HG02981 (cell line): ENCODE results near the gene RELN.
"Not testable (repeated sequence)": the region's sequence is repeated elsewhere in the genome, so short reads cannot be mapped to it uniquely, and the experiment has no call there.

Experiments
- ATAC-seq: cut with Tn5 transposase; IDR thresholded peaks from one replicate; pipeline ENCODE4 v1.9.1; 2021; ENCODE audit warnings: mild to moderate bottlenecking, moderate library complexity; ENCODE audit not compliant: unreplicated experiment

RELN gene

DNA sequence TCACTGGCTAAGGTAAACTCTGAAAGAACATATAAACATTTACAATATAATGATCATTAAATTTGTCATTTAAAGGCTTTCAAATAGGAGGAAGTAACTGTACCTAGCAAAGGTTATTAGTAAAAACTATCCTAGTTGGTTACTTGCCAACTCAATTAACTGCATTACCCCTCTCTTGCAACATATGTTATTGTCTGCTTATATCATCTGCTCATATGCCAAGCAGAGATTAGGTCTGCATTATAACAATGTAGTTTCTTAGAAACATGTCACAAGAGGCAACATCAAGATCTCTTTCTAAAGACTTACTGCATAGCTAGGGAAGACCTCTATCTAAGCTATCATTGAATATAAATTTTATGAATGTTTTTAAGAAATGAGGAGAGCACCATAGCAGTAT, 132.5 kb downstream of the RELN start:
- no peak for ATAC-seq

DNA sequence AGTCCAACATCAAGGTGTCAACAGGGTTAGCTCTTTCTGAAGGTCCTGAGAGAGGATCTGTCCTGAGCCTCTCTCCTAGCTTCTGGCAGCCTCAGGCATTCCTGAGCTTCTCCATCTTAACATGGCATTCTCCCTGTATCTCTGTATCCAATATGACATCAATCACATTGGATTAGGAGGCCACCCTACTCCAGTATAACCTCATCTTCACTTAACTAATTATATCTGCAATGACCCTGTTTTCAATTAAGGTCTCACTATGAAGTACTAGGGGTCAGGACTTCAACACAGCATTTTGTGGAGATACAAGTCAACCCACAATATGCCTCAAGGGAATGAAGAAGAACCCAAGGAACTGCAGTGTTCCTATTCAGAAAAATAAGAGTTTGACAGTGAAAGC, 133.8 kb downstream of the RELN start:
- no peak for ATAC-seq

DNA sequence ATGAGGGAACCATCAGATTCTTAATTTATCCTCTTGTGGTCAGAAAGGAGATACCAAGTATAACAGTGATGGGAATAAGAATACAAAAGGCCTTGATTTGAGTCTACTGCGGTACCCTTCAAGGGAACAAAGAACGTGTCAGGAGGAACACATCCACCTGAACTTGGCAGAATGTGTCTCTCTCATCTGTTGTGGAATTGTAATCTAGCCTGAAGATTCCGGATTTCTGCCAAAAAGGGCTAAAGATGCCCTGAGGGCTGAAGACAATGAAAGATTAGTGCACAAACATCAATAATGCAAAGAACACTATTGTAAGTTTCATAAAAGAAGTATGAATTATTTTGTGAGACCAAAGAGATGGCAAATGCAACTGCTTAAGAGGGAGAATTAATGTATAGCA, 134.8 kb downstream of the RELN start:
- no peak for ATAC-seq

DNA sequence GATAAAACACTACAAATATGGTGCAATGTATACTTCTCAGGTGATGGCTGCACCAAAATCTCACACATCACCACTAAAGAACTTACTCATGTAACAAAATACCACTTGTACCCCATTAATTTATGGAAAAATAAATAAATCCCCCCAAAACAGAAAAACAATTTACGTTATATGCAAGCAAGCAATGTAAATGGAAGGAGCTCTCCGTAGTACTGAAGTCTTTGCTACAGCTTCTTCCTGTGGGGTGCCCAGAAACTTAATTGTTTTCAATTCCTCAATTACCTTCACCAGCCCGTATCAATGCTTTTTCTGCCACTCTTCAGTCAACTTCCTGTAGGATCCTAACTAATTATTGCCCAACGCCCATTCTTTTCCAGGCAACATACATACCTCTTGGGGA, 138.1 kb downstream of the RELN start:
- ATAC-seq = no peak

DNA sequence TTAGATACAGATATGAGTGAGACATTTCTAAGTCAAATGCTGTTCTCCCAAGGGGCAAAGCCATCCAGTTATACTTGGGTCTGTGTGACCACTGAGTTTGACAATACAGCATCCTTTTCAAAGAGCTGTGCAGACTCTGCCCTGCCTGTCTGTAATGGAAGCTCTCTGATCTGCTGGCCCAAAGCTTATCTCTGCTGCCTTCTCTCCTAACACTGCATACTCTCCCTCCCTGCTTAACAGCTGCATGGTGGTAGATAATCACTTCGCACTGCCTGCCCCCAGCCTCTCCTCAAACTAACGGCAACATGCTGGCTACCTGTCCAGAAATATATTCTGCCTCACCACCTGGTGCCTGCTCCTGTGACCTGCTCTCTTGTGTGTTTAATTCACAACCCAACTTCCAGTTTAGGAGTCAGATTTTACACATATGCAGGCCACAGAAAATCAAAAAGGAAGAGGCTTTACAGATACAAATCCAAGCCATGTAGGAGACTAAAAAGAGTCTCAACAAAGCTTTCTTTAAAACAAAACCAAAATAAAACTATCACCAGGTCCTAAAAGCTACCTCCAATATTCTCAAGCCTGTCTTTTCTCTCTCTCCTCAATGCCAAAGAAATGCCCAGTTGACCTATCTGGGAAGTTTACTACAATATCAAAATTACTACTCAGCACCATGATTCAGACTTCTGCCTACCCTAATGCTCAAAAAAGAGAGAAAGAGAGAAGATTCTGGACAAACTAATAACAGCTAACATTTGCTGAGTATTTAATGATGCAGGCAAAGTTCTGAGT, 145.6 kb downstream of the RELN start:
- ATAC-seq = no peak

DNA sequence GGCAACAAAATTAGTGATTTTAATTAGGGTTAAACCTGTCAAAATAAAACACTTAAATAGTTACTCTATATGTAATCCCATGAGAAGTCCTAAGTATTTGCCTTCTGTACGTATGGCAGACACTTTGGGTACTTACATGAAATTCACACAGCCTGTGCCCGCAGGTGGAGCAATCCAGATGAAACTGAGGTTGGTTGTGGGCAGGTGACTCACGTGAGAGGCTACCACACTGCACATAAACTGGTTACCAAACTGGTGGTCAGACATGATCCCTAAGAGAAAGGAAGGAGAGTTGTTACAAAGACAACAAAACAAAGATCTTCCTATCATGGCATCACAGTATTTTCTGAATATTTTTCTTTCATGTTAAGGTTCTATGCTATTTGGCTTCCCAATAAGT, 156.1 kb downstream of the RELN start:
- no peak for ATAC-seq

DNA sequence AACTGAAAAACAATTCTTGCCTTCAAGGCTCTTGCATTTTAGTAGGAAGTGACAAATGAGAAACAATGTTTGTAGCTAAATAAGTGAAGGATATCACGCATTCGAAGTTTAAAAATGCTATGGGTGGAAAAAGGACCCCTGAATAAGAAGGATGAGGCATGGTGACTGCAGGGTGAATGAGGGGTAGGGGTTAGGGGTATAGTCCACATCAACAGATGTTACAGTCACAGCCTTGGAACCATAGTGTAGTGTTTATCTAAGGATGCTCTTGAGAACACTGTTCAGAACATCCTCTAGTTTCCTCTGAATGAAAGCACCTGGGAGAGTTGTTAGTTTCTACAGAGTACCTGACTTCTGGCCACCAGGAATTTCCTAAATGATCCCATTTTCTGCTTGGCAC, 157.0 kb downstream of the RELN start:
- ATAC-seq = no peak

DNA sequence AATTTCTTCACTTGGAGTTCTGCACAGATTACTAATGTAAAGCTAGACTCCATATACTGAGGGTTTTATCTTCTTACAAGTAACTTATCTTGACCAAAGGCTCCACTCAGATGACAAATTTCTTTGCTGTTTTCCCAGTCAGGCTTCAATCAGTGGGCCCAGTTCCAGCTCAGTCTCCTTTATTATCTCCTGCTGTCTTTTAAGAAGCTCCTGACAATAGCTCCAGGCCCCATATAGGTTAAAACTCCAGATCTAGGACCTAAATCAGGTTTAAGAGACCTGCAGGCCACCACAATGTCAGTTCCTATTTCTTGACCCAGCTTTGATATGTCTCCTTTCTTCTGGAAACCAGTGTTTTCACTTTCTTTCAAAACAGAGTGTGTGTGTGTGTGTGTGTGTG, 165.2 kb downstream of the RELN start:
- no peak for ATAC-seq

DNA sequence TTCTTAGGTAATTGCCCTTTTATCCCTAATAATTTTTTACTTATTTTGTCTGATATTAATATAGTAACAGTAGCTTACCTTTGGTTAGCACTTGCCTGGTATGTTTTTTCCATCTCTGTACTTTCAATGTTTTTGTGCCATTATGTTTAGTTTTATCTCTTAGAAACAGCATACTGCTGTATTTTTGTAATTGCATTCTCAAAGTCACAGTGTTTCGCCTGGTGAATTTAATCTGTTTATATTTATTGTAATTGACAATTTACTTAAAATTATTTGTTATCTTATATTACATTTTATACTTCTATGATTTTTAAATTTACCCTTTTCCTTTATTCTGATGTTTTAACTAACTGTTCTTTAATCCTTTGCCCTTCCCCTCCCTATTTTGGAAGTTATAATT, 166.4 kb downstream of the RELN start:
- no peak for ATAC-seq

DNA sequence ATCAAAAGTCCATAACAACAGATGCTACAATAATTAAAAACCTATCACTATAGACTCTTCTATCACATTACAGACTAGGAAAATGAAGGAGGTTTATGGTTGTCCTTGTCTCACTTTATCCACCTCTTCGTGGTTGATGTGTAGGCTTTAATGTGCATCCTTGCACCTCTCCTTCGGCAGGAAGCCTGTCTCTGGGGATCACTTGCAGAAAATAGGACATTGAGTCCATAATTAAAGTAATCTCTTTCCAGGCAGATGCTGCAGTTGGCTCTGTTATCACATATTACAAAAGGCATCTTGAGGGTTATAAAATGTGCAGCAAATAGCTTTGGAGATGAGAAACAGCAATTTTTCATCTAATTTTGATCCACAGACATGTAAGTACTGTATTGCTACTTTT, 168.4 kb downstream of the RELN start:
- ATAC-seq = no peak

DNA sequence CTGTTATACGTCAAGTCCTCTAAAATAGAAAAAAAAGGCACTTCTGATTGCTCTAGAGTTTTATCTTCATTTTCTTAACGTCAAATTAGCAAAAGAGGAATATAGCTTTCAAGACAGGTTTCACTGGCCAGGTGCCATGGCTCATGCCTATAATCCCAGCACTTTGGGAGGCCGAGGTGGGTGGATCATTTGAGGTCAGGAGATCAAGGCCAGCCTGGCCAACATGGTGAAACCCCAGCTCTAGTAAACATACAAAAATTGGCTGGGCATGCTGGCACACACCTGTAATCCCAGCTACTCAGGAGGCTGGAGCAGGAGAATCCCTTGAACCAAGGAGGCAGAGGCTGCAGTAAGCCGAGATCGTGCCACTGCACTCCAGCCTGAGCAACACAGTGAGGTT, 173.5 kb downstream of the RELN start:
- not testable (repeated sequence) for ATAC-seq

DNA sequence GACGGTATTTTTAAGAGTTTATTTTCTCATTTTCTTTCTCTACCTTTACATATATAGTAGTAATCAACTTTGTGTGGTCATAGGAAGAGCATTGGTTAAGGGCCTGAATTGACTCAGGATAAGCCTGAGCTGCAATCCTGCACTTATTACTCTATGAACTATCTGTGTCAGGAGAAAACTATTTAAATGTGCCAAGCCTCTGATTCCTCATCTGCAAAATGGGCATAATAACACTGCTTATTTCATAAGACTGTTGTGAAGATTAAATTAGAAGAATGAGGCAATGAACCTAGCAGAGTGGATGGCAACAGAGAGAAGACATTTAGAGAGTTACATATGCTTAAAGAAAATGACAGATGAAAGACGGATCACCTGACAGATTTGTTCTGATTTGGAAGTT, 175.5 kb downstream of the RELN start:
- ATAC-seq = no peak

DNA sequence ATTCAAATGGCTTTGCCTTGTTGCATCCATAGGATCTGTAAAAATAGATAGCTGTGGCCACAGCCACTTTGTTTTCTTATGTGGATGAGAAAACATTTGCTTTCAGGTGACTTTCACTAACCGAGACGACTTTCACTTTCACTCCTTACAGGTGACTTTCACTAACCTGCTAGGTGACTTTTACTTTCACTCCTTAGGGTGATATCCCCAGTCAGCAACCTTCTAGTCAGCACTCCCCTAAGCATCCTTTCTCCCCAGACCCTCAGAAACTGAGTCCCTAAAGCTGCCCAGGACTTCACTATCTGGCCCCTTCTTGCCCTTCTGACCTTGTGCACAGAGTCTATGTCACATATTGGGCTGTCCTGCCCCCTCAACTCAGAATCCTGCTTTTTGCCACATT, 177.5 kb downstream of the RELN start:
- peak; percentile 67 for ATAC-seq

DNA sequence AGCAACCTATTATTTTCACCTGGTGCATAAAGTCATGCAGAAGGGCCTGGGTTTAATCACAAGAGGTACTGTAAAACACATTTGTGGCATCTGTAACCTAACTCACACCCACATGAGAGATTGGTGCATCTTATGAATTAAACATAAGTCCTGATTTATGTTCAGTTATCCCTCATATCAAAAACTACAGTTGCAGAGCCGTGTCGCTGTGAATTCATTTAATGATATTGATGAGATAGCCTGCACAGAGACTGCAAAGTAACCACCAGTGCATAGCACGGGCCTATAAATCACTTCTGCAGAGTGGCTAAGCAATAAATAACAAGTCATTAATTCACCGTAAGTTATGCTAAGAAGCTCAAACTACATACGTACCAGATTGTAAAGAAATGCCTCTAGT, 178.2 kb downstream of the RELN start:
- ATAC-seq = no peak

DNA sequence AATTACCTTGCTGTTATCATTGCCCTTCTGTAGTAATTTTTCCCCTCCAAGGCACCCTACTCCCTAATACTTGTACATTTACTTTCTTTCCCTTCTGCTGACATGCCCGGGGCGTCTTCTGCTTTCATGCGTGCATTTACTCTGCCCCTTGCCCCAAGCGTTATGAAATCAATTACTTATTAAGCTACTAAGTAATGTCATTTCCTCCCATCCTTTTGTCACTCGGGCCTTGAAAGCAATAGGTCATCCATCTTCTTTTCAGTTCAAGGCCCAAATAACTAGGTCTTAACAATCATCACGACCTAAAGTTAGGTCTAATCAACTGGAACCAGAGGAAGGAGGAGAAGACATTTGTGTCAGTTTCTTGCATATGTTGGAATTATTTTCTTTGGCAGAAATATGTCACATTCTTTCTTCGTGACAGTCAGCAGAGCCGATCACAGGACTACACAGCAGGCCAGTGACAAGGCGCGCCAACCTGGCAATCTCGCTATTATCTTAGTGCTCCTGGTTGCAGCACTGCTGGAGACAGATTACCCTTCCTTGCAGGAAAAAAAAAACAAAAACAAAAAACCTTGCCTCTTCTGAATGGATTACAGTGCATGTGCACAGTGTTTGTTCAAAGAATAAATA, 179.2 kb downstream of the RELN start:
- peak; percentile 46 for ATAC-seq

DNA sequence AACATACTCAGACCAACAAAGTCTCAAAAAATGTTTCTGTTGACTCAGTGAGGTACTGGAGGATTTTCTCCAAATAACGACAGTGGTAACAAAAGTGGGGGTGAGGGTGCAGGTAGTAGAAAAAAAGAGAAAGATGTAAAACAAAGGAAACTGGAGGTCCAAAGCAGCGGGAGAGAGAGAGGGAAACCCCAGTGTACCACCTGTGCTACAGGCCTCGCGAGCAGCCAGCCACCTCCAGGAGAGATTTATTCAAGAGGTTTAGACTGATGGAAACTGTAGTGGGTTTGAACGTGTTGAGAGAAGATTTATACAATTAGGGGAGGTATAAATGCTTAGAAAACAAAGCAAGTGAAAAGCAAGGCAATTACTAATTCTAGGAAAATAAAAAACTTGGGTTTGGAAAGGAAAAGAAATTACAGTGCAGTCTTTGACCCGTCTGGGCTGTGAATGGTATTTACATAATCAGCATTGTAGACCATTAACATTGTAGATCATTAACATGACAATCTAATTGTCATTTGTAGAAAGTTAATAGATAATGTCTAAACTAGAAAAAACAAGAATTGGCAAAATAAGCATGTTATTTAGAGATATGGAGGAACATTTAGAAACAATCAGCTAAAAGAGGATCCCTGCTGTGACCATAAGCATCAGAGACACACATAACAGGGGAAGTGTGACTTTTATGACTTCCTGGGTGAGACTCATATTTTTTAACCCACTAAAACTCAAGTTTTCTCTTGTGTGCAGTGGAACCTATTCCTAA, 180.0 kb downstream of the RELN start:
- ATAC-seq = peak; percentile 50

DNA sequence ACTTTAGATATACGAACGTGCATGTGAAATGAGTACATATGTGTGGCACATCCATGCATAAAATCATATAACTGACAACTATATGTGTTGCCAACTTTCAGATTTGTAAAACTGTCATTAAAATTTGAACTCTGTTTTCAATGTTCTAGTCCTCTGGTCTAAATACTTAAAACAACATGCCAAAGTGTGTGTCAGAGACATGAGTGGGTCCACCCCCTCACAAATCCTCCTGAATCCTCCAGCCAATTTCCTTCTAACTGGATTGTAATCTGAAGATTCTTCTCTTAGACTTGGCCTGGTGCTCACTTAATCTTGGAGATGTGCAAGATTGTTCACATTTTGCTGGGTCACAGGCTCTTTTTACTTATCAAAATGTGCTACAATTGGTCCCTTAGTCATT, 184.1 kb downstream of the RELN start:
- no peak for ATAC-seq

DNA sequence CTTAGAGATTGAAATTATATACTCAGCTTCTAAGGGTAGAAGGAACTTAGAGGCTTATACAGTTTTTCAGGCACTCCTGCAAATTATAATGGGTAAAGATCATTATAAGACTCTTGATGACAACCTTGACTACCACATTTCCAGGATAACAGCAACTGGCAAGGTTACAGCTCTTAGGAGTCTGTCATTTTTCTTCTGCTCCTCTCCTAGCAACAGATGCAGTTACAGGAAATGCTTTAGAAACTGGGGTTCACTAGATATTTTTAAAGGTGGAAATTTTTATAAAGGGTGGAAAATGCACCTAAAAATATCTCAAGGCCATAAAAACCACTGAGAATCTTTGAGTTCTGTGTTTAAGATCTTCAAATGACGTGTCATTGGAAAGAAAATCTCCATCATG, 185.8 kb downstream of the RELN start:
- ATAC-seq = no peak

DNA sequence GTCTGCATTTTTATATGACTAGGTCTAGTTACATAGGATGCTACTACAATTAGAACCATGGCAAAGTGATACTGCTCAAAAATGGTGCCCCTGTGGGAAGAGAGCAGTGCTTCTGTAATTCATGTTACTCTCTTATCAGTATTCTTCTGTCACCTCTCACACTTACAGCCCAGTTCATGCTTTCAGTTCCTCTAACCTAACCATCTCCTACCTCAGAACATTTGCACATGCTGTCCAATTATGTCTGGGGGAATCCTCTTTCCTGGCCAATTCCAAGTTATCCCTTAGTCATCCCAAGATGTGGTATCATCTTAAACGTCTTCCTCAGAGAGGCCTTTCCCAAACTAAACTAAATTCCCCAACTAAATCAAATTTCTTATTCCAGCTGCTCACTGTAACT, 190.2 kb downstream of the RELN start:
- no peak for ATAC-seq

DNA sequence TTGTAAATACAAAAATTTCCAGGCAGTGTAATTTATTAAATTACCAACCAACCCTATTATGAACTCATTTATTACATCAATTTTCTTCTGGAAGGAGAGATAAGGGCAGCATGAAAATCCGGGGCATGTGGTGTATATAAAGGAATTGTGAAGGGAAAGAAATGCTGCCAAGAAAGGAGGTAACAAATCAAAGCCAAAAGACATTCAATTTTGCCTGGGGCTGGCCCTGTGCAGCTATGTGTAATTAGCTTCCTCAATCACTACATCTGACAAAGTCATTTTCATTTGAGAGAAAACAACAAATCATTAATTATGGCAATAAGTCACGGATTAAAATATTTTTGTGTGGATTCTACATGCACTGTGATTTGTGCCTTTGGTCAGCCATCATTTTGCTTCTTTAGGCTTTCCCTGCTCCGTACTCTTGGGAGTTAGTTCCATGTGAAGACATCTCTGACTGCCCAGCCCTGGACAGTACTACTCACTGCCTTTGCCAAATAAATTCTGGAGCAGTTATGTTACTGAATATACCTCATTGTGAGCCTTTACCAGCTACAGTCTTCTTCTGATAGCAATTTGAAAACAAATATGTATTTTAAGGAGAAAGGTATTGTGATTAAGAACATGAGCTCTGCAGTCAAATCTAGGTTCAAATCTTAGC, 191.7 kb downstream of the RELN start:
- no peak for ATAC-seq

DNA sequence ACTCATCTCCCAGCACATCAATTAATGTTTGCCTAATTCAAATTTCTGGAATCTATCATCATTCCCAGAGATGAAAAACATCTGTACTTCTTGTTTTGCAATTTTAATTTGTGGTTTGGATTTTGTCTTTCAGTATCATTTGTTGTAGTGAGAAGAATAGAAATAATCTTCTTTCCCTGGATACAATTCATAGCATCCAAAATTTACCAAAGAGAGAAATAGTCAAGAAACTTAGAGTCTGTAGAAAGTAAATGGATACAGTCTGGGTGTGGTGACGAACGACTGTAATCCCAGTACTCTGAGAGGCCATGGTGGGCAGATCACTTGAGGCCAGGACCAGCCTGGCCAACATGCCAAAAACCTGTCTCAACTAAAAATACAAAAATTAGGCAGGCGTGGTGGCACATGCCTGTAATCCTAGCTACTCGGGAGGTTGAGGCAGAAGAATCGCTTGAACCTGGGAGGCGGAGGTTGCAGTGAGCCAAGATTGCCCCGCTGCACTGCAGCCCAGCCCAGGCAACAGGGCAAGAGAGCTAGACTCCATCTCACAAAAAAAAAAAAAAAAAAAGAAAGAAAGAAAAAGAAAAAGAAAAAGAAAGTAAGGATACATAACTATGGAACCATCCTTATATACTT, 193.0 kb downstream of the RELN start:
- ATAC-seq = no peak
